HG03064 (cell line): Measurements from ENCODE around the gene ADIPOR2.

Source experiments
- ATAC-seq: cut with Tn5 transposase; IDR thresholded peaks from one replicate; pipeline ENCODE4 v1.9.1; 2021; ENCODE audit warnings: low read depth; ENCODE audit not compliant: unreplicated experiment

ADIPOR2 gene

DNA sequence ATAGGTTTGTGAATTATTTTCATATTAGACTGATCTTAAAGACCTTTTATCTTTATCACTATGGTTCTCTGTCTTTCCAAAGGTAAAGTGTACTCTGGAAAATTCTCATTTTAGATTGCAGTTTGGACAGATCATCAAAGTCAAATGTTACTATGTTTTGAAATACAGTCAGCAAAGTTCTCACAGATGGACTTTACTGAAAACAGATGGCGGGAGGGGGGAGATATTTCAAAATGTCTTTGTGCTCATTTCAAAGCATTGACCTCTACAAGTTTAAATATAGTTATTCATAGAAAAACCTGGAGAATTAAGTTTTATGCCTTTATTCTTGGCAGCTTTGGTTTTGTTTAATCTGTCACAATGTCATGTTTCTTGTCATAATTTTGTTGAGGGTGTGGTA, 77.7 kb downstream of the ADIPOR2 start:
- ATAC-seq, result no peak

DNA sequence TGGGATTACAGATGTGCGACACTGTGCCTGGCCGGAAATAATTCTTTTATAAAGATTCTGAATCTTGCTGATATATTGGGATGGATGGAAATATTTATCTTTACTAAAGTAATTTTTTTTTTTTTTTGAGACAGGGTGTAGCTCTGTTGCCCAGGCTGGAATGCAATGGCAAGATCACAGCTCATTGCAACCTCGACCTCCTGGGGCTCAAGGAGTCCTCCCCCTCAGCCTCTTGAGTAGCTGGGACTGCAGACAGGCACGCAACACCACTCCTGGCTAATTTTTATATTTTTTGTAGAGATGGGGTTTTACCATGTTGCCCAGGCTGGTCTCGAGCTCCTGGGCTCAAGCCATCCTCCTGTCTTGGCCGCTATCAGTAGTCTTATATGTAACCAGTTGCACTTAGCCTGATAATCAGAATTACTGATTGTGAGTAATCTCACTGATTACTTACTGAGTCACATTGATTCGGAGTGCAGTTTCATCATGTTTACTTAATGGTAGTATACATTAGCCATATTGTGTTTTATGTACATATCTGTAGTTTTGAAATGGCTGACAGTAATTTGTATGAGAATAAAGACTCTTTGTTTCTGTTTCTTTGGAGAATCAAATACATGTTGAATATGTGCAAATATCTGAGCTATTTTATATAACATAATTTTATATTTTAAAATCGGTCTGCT, 79.1 kb downstream of the ADIPOR2 start:
- ATAC-seq, result no peak

DNA sequence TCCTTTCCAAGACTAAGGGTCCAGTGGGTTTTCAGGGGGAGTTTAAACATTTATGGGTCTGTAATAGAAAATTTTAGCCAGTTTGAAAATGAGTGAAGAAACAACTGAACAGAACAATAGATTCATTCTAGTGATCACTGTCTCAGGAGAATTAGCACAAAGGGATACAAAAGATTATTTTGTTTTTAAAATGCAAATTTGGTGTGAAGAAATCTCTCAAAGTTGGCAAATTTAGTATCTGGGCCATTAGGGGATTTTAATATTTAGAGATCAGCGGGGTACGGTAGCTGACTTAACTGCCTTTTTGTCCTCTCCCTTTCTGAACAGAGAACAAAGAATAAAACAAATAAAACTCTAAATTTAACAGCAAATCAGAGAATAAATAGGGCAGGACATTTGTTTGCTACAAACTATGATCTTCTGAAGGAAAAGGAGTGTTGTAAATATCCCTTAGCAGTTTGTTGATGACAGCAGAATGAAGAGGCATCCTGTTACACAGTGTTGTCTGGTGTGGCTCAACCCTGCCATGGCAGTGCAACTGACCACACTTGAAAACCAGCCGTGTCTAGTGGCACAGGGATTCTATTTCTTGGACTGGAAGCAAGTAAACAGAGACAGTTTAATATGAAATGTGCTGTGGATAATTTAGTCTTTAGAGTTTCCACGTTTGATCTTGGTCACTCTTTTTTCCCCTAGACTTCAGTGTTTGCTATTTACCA, 83.2 kb downstream of the ADIPOR2 start:
- ATAC-seq, result no peak

GRCh38 chr12:1776170-1776921, 85.5 kb downstream of the ADIPOR2 start:
- no peak for ATAC-seq

GRCh38 chr12:1777798-1778197, 86.9 kb downstream of the ADIPOR2 start:
- no peak for ATAC-seq

DNA sequence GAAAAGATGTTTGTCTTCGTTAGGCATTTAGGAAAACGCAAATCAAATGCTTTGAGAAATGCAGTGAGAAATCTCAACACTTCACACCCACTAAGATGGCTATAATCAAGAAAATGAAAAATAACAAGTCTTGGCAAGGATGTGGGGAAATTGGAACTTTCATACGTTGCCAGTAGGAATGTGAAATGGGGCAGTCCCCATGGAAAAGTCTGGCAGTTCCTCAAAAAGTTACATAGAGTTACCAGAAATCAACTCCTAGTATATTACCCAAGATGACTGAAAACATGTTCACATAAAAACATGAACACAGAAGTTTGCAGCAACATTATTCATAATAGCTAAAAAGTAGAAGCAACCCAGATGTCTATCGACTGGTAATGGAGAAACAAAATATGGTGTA, 88.0 kb downstream of the ADIPOR2 start:
- no peak for ATAC-seq

GRCh38 chr12:1779783-1780182, 88.9 kb downstream of the ADIPOR2 start:
- ATAC-seq, result no peak

GRCh38 chr12:1781772-1782171, 90.9 kb downstream of the ADIPOR2 start:
- ATAC-seq, result no peak

- no peak for ATAC-seq
Measured at GRCh38 chr12:1782215-1782614, 91.3 kb downstream of the ADIPOR2 start.

DNA sequence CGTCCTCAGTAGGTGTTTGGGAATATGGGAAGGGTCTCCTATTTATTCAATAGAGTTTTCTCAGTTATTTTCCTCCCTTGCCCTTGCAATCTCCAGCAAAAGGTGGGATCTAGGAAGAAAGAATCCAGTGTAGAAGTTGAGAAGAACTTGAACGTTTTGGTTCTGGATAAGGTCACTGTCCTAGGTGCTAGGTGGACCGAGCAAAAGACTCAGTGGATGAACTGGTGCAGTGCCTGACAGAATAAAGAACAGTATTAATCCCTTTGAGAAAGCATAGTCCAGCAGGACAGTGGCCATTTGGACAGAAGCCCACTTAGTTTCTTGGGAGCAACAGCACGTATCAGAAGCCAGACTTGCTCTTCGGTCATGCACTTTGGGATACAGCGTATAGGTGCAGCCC, 96.8 kb downstream of the ADIPOR2 start:
- no peak for ATAC-seq

- no peak for ATAC-seq
Measured at GRCh38 chr12:1790444-1790843, 99.6 kb downstream of the ADIPOR2 start.

DNA sequence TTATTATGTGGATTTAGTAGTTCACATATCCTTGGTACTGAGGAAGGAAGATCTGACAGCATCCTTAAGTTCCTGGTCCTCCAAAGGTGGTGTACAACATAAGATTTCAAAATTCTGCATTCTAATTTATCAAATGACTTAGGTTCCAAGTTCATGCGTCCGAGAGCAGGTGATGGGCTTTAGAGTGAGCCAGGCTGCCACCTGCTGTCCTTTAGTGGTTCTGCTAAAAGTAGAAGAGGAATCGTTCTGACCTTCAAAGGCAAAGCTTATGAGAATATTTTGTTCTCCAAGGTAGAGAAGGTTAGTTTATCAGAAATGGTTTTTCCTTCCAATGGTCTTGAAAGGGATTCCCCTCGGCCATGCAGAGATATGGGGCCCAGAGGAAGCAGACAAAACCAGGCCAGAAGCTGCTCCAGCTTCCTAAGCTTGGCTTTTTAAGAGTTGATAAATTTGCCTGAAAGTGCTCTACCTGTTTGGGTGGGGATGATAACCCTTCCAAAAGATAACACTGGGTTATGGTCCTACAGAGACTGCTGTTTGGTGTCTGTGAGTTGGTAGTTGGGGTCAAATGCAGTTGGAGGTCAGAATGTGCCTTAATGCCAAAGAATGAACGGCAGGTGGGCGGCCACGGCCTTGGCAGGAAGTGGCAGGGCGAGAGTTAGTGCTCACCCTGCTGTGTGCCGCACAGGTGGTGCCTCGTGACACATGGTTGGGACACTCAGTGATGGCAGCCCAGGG, 100.4 kb downstream of the ADIPOR2 start:
- ATAC-seq, result no peak

DNA sequence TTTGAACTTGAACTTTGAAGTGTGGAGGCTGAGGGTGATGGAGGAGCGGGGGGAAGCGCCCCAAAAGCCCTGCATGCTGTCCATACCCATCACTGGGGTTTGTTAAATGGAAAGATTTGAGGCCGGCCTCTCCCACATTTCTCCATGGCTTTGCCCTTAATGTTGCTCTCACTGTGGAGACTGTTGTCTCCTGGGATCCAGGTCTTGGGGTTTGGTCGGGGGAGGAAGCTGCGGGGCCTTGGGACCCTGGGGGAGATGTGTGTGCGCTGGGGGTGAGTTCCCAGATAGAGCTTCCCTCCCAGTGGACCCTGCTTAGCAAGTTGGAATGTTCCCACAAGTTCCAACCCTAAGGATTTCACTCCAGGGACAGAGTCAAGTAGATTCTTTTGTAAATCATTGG, 101.5 kb downstream of the ADIPOR2 start:
- no peak for ATAC-seq

GRCh38 chr12:1793426-1794210, 102.7 kb downstream of the ADIPOR2 start:
- no peak for ATAC-seq

DNA sequence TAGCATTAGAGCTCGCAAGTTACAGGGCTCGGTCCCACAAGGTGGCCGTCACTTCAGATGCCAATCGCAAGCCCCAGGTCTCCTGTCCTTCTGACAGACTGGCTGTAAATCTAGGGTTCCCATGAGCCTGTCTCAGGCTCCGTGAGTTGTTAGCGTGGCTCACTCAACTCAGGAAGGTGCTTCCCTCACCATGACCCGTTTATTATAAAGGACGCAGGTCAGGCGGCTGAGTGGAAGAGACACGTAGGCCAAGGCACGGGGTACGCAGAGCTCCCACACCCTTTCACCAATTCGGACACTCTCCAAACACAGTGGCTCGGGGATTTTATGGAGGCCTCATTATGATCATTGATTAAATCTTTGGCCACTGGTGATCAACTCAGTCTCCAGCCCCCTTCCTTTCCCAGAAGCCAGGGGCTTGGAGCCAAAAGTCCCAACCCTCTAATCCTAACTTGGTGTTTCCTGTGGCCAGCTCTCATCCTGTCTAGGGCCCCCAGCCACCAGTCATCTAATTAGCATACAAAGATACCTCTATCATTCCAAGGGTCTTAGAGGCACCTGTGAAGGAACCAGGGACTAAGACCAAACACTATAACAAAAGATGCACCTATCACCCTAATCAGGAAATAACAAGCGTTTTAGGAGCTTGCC, 103.7 kb downstream of the ADIPOR2 start:
- ATAC-seq, result no peak

GRCh38 chr12:1795221-1795784, 104.4 kb downstream of the ADIPOR2 start:
- ATAC-seq, result no peak

DNA sequence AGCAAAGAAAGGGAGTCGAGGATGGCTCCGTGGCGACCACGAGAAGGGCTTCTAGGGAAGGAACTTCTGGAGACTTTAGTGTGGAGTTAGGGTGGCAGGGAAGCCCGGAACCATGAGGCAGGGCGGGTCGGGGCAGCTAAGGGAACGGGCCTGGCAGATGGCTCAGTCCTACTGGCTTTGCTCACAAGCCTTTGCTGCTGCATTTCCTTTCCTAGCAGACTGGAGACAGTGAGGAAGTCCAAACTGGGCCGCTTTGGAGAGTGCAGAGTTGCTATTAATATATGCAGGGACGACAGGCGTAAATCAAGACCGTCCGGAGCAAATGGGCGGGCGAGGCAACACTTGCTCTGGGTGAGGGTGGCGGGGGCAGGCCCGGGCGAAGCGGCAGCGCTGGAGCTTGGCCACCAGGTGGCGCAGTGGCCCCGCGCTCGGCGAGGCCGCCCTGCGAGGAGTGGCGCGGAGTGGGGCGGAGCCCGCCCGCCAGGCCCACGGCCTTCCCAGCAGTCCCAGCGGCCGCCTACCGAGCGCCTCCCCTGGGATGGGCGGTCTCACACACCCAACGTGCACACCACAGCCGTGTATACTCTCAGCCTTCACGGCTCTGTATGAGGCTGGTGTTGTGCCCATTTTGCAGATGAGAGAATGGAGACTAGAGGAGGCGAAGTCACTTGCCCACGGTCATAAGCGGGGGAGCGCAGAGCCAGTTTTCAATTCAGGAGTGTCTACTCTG, 105.1 kb downstream of the ADIPOR2 start:
- peak; percentile 85 for ATAC-seq

DNA sequence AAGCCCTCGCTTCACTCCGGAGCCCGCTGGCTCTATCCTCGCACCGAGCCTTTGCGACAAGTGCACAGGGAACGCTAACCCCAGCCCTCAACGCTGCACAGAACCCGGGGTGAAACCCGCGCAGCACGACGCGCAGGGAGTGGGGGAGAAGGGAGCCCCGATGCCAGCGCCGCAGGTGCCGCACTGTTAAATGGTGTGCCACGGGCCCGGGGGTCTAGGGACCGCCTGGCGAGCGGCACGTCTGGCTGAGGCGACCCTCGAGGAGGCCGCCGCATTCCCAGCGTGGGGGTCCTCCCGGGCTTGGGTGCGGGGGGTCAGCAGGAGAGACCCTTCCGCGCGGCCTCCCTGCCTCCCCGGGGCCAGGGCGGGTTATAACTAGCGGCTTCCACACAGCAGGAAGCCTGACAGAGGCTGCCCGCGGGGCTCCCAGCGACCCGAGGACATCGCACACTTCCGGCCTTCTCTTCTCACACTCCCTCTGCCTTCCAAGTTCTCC, 105.7 kb downstream of the ADIPOR2 start:
- peak; percentile 12 for ATAC-seq
